GM19463 (cell line): ENCODE results near the gene ESRRB.

Experiments used
- ATAC-seq: cut with Tn5 transposase; IDR thresholded peaks from one replicate; pipeline ENCODE4 v1.9.1; 2021; ENCODE audit warnings: mild to moderate bottlenecking, moderate library complexity; ENCODE audit not compliant: unreplicated experiment

Gene ESRRB

DNA sequence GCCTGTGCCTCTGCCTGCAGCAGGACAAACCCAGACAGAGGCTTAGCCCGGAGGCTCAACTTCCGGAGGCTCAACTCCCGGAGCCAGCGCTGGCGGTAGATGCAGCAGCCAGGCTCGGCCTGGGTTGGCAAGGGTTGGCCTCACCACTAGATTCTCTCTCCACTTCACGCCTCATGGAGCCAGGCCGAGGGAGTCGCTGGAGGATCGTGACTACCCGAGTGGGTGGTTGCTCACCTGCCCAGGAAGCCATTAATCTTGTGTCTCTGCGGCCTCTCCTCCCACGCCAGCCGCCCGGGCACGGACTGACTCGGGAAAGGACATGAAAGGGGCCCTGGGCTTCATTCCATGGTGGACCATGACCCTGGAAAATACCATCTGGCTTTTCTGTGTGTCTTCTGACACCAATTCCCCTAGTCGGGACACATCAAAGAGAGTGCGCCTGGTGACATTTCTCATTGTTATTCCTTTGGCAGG is 20.8 kb downstream of the ESRRB start:
- no peak for ATAC-seq

GRCh38 chr14:76405627-76406026 is 29.7 kb downstream of the ESRRB start:
- ATAC-seq = no peak

- no peak for ATAC-seq
These were observed 31.7 kb downstream of the ESRRB start for GRCh38 chr14:76407449-76408150.

DNA sequence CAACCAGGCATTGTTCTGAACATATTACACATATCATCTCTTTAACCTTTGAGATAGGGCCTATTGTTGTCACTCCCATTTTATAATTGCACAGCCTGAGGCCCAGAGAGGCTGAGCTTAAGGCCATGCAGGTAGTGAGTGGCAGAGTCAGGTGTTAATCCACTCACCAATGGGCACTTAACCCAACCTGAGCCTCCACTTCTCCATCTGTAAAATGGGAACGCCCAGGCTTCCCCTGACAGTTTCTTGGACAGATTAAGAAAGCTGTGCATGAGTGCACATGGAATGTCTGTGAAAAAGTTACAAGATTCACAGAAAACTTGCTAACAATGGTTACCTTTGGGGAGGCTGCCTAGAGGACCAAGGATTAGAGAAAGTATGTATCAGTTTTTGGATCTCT is 32.9 kb downstream of the ESRRB start:
- no peak for ATAC-seq

GRCh38 chr14:76412501-76412900 is 36.6 kb downstream of the ESRRB start:
- ATAC-seq = no peak

GRCh38 chr14:76413106-76413961 is 37.4 kb downstream of the ESRRB start:
- no peak for ATAC-seq

- no peak for ATAC-seq
These were observed 38.1 kb downstream of the ESRRB start for GRCh38 chr14:76413962-76414600.

GRCh38 chr14:76419399-76419798 is 43.5 kb downstream of the ESRRB start:
- ATAC-seq = no peak

- ATAC-seq = no peak
These were observed 44.9 kb downstream of the ESRRB start for GRCh38 chr14:76420827-76421226.

- no peak for ATAC-seq
These were observed 45.7 kb downstream of the ESRRB start for GRCh38 chr14:76421662-76422061.

GRCh38 chr14:76422662-76423061 is 46.7 kb downstream of the ESRRB start:
- no peak for ATAC-seq

DNA sequence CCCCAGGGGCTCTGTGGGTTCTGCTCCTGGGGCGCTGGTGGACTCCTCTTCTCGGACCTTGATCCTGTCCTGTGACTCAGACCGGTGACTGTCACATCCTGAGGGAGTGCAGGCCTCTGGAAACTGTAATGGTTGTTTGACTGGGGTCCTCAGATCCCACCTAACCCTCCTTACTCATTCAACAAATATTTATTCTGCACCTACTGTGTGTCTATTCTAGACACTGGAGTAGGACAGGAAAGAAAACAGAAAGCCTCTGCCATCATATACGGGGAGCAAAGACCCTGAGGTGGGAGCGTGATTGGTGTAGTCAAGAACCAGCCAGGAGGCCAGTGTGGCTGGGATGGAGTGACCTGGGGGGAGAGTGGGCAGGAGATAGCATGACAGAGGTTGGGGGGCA is 47.6 kb downstream of the ESRRB start:
- no peak for ATAC-seq

DNA sequence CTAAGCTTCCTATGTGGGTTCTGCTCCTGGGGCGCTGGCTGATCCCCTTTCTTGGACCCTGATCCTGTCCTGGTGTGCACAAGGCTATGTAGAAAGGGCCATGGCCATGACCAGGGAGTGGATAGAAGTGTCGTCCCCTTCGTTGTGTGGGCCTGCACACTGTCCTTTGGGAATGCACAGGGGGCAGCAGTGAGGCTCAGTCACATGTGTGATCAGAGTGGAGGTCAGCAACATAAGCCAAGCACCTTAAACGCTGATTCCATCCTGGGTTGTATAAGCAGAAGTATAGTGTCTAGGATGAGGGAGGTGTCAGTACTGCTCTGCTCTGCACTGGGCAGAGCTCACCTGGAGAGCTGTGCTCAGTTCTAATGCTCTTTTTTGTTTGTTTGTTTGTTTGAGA is 48.4 kb downstream of the ESRRB start:
- no peak for ATAC-seq

DNA sequence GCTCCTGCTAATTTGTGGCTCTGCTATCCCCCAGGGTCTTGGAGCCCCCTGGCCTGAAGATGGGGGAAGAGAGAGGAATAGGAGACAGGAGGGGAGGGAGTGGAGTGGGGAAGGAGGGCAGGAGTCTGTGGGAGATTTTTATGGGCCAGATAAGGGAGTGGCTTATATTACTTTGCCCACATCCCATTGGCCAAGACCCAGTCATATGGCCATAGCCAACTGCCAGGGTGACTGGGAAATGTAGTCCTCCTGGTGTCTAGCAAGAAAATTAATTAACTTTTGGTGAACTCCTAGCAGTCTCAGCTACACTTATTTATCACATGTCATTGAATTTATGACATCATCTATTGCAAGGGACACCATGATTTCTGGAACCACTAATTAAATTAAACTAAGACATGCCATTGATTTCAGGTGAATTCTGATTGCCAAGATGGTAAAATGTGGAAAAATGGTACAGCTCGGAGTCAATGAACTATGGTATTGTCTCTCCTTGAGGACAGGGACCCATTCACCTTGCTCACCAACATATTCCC is 50.3 kb downstream of the ESRRB start:
- no peak for ATAC-seq

- no peak for ATAC-seq
These were observed 52.7 kb downstream of the ESRRB start for GRCh38 chr14:76428611-76429010.

- ATAC-seq = no peak
These were observed 54.1 kb downstream of the ESRRB start for GRCh38 chr14:76430017-76430416.

DNA sequence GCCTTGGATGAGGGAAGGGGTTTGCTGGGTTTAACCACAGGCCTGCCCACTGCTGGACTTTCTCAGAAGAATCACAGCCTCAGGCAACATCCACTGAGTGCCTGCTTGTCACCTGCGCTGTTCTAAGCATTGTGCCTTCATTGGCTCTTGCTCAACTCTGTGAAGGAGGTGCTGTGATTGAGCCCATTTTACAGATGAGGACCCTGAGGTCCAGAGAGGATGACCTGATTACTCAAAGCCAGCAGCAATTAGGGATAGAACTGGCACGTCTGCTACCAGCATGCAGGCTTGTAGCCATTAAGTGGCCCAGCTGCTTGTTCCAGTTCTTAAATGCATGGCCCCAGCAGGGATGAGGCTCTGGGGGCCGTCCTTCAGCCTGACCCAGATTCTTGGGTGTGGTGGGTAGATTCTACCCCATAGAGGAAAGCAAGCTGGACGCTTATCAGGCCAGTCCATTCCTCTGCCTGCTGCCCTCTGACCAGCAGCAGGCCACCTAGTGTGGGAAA is 54.6 kb downstream of the ESRRB start:
- no peak for ATAC-seq

GRCh38 chr14:76431538-76431937 is 55.6 kb downstream of the ESRRB start:
- no peak for ATAC-seq

DNA sequence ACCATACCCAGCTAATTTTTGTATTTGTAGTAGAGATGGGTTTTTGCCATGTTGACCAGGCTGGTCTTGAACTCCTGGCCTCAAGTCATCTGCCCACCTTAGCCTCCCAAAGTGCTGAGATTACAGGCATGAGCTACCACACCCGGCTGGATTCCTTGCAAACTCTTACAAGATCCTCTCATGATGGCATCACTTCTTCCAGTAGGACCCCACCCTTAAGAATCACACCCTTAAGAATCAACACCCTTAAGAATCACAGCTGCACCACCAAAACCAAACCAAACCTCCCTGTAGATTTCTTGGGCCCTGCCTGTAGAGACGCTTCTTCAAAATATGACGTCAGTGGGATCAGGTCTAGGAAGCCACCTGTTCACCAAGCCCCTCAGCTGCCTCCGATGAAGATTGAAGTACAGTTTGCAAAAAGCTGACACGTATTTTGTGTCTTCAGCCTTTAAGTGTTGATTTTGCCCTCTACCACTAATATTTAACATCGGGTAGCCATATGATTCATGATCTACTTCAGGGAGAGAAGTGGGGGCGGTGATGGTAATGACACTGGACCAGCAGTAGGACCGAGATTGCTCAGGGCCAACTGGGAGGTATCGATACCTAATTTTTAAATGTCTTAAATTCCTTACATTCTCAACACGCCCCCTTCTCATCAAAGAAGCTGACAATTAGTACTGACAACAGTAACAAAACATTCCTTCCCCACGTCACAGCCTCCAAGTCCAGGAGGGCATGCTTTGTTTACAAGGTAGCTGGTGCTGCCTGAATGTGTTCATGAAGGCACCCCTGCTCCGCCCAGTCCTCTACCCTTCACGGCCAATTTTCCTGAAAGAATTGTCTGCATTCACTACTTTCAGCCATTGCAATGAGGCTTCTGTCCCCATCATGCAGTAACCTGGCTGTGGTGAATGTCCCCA is 57.2 kb downstream of the ESRRB start:
- no peak for ATAC-seq

GRCh38 chr14:76434220-76434619 is 58.3 kb downstream of the ESRRB start:
- no peak for ATAC-seq
